HEK293 (cell line): Measurements from ENCODE around the gene LELP1.

Source experiments
- CTCF ChIA-PET: fragments of 350-600 bp; formaldehyde crosslinking; extraction: SDS; loops from one replicate; lab custom pipeline; 2021; ENCODE audit warnings: antibody characterized with exemption; lab: Yijun Ruan, JAX
- POLR2A ChIA-PET: fragments of 300-600 bp; formaldehyde crosslinking; extraction: SDS; loops from one replicate; lab custom pipeline; 2020; ENCODE audit warnings: antibody characterized with exemption, inconsistent platforms; lab: Yijun Ruan, JAX
- H3K27ac ChIP-seq: fragments of 200-500 bp; sonication (Bioruptor generic); 2 replicates; pipeline ENCODE4 v1.5.1; 2014; ENCODE audit warnings: low read depth, low read length, control low read depth, inconsistent platforms; ENCODE audit errors: extremely low read depth
- H3K36me3 ChIP-seq, 2 experiments: fragments of 200-500 bp in 1 of 2; sonication (Bioruptor generic) in 1 of 2; 1 replicate in 1 of 2; 2 replicates in 1 of 2; pipeline ENCODE4 v1.5.1; 2014 to 2017; ENCODE audit warnings: inconsistent platforms in 2 of 2, low read length in 2 of 2; ENCODE audit not compliant: control insufficient read depth in 2 of 2, insufficient read depth in 1 of 2
- H3K4me1 ChIP-seq: fragments of 200-500 bp; sonication (Bioruptor generic); 2 replicates; pipeline ENCODE4 v1.5.1; 2014; ENCODE audit warnings: mild to moderate bottlenecking, low read length, inconsistent platforms; ENCODE audit not compliant: control insufficient read depth, insufficient read depth
- H3K4me3 ChIP-seq: 2 replicates; pipeline ENCODE4 v1.5.1; 2011; ENCODE audit warnings: low read depth, mild to moderate bottlenecking, control low read depth, low read length, moderate library complexity
- H3K9me3 ChIP-seq: fragments of 200-500 bp; sonication (Bioruptor generic); 2 replicates; pipeline ENCODE4 v1.5.1; 2014; ENCODE audit warnings: low read depth, low read length, inconsistent platforms; ENCODE audit not compliant: control insufficient read depth, insufficient read depth
- BCL11A ChIP-seq: fragments of 450-650 bp; formaldehyde crosslinking; IDR thresholded peaks from 2 replicates; pipeline ENCODE4 v1.5.1; 2016; ENCODE audit warnings: low read depth, missing biosample characterization, missing genetic modification characterization
- GFI1B ChIP-seq: fragments of 450-650 bp; formaldehyde crosslinking; IDR thresholded peaks from 2 replicates; pipeline ENCODE4 v1.5.1; 2016; ENCODE audit warnings: missing biosample characterization, missing genetic modification characterization
- KLF10 ChIP-seq: fragments of 450-650 bp; IDR thresholded peaks from 2 replicates; pipeline ENCODE4 v1.5.1; 2018; ENCODE audit warnings: missing biosample characterization, mild to moderate bottlenecking, missing genetic modification characterization
- KLF17 ChIP-seq: fragments of 450-650 bp; formaldehyde crosslinking; IDR thresholded peaks from 2 replicates; pipeline ENCODE4 v1.5.1; 2016; ENCODE audit warnings: missing biosample characterization, missing genetic modification characterization
- KLF9 ChIP-seq: fragments of 450-650 bp; formaldehyde crosslinking; IDR thresholded peaks from 2 replicates; pipeline ENCODE4 v1.5.1; 2016; ENCODE audit warnings: missing biosample characterization, missing genetic modification characterization, low read depth
- OVOL3 ChIP-seq: fragments of 450-650 bp; formaldehyde crosslinking; IDR thresholded peaks from 2 replicates; pipeline ENCODE4 v1.5.1; 2016; ENCODE audit warnings: missing biosample characterization, missing genetic modification characterization
- YY1 ChIP-seq: fragments of 450-650 bp; formaldehyde crosslinking; IDR thresholded peaks from 2 replicates; pipeline ENCODE4 v1.5.1; 2018; ENCODE audit warnings: missing biosample characterization, missing genetic modification characterization
- ZBTB48 ChIP-seq: fragments of 450-650 bp; formaldehyde crosslinking; IDR thresholded peaks from 2 replicates; pipeline ENCODE4 v1.5.1; 2016; ENCODE audit warnings: missing biosample characterization, missing genetic modification characterization
- ZNF16 ChIP-seq: fragments of 450-650 bp; formaldehyde crosslinking; IDR thresholded peaks from 2 replicates; pipeline ENCODE4 v1.5.1; 2016; ENCODE audit warnings: low read depth, missing biosample characterization, missing genetic modification characterization
- ZNF174 ChIP-seq: fragments of 450-650 bp; formaldehyde crosslinking; IDR thresholded peaks from 2 replicates; pipeline ENCODE4 v1.5.0; 2017; ENCODE audit warnings: missing biosample characterization, mild to moderate bottlenecking, missing genetic modification characterization
- ZNF311 ChIP-seq: fragments of 450-650 bp; formaldehyde crosslinking; IDR thresholded peaks from 2 replicates; pipeline ENCODE4 v1.5.1; 2017; ENCODE audit warnings: missing biosample characterization, missing genetic modification characterization, borderline replicate concordance
- ZNF394 ChIP-seq: fragments of 450-650 bp; formaldehyde crosslinking; IDR thresholded peaks from 2 replicates; pipeline ENCODE4 v1.5.1; 2016; ENCODE audit warnings: missing biosample characterization, missing genetic modification characterization, mild to moderate bottlenecking, moderate library complexity, borderline replicate concordance
- ZNF404 ChIP-seq: fragments of 450-650 bp; formaldehyde crosslinking; IDR thresholded peaks from 2 replicates; pipeline ENCODE4 v1.5.1; 2017; ENCODE audit warnings: missing biosample characterization, missing genetic modification characterization
- ZNF473 ChIP-seq: fragments of 450-650 bp; formaldehyde crosslinking; IDR thresholded peaks from 2 replicates; pipeline ENCODE4 v1.5.1; 2017; ENCODE audit warnings: missing biosample characterization, missing genetic modification characterization
- ZNF510 ChIP-seq: fragments of 450-650 bp; formaldehyde crosslinking; IDR thresholded peaks from 2 replicates; pipeline ENCODE4 v1.5.1; 2018; ENCODE audit warnings: mild to moderate bottlenecking, missing genetic modification characterization, missing biosample characterization; ENCODE audit not compliant: insufficient replicate concordance
- ZNF555 ChIP-seq: fragments of 450-650 bp; formaldehyde crosslinking; conservative IDR thresholded peaks from 2 replicates; pipeline ENCODE4 v1.5.1; 2017; ENCODE audit warnings: missing biosample characterization, mild to moderate bottlenecking, missing genetic modification characterization, inconsistent platforms
- ZNF596 ChIP-seq: fragments of 450-650 bp; IDR thresholded peaks from 2 replicates; pipeline ENCODE4 v1.5.0; 2018; ENCODE audit warnings: missing biosample characterization, mild to moderate bottlenecking, missing genetic modification characterization, moderate library complexity
- ZNF660 ChIP-seq: fragments of 450-650 bp; IDR thresholded peaks from 2 replicates; pipeline ENCODE4 v1.5.1; 2018; ENCODE audit warnings: missing biosample characterization, mild to moderate bottlenecking, missing genetic modification characterization
- ZNF830 ChIP-seq: fragments of 450-650 bp; IDR thresholded peaks from 2 replicates; pipeline ENCODE4 v1.5.0; 2018; ENCODE audit warnings: missing biosample characterization, missing genetic modification characterization, low read depth, mild to moderate bottlenecking, moderate library complexity
- ZSCAN16 ChIP-seq: fragments of 450-650 bp; formaldehyde crosslinking; IDR thresholded peaks from 2 replicates; pipeline ENCODE4 v1.5.1; 2016; ENCODE audit warnings: missing biosample characterization, missing genetic modification characterization
- ZSCAN23 ChIP-seq: fragments of 450-650 bp; formaldehyde crosslinking; IDR thresholded peaks from 2 replicates; pipeline ENCODE4 v1.5.1; 2016; ENCODE audit warnings: missing biosample characterization, missing genetic modification characterization
- ZXDB ChIP-seq: fragments of 450-650 bp; formaldehyde crosslinking; IDR thresholded peaks from 2 replicates; pipeline ENCODE4 v1.5.1; 2016; ENCODE audit warnings: missing biosample characterization, missing genetic modification characterization
- TF ChIP-seq, protein P1 (sequence below): fragments of 450-650 bp; formaldehyde crosslinking; IDR thresholded peaks from 2 replicates; pipeline ENCODE4 v1.5.1; 2016; ENCODE audit warnings: missing biosample characterization, missing genetic modification characterization
- TF ChIP-seq, protein P2 (sequence below): fragments of 450-650 bp; formaldehyde crosslinking; IDR thresholded peaks from 2 replicates; pipeline ENCODE4 v1.5.1; 2016; ENCODE audit warnings: missing biosample characterization, missing genetic modification characterization
- TF ChIP-seq, protein P3 (sequence below): fragments of 450-650 bp; formaldehyde crosslinking; IDR thresholded peaks from 2 replicates; pipeline ENCODE4 v1.5.1; 2017; ENCODE audit warnings: missing biosample characterization, missing genetic modification characterization
- TF ChIP-seq, protein P4 (sequence below): fragments of 450-650 bp; formaldehyde crosslinking; IDR thresholded peaks from 2 replicates; pipeline ENCODE4 v1.5.1; 2016; ENCODE audit warnings: missing biosample characterization, missing genetic modification characterization
- TF ChIP-seq, protein P5 (sequence below): fragments of 450-650 bp; formaldehyde crosslinking; IDR thresholded peaks from 2 replicates; pipeline ENCODE4 v1.5.1; 2017; ENCODE audit warnings: missing biosample characterization, missing genetic modification characterization

LELP1 gene

GRCh38 chr1:153212201-153212600 lies 9.0 kb downstream of the LELP1 start:
- CTCF ChIA-PET, result interaction anchor here (0.9 to 1.9 kb wide), 2 partner anchors 10 to 18 kb away, joined by 3 to 6 read pairs; no protein-coding TSS in a partner anchor
- TF ChIP-seq, protein P1, sequence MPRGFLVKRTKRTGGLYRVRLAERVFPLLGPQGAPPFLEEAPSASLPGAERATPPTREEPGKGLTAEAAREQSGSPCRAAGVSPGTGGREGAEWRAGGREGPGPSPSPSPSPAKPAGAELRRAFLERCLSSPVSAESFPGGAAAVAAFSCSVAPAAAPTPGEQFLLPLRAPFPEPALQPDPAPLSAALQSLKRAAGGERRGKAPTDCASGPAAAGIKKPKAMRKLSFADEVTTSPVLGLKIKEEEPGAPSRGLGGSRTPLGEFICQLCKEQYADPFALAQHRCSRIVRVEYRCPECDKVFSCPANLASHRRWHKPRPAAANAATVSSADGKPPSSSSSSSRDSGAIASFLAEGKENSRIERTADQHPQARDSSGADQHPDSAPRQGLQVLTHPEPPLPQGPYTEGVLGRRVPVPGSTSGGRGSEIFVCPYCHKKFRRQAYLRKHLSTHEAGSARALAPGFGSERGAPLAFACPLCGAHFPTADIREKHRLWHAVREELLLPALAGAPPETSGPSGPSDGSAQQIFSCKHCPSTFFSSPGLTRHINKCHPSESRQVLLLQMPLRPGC, result no peak
- no peak for TF ChIP-seq ZSCAN16 (tag by site-specific recombination)
- no peak for TF ChIP-seq ZNF555 (tag by site-specific recombination)
- no peak for TF ChIP-seq ZNF404
- no peak for TF ChIP-seq YY1 (tag by site-specific recombination)
- TF ChIP-seq ZNF596 (tag by site-specific recombination), result no peak
- no peak for TF ChIP-seq KLF9 (tag by site-specific recombination)
- no peak for TF ChIP-seq ZNF394 (tag by site-specific recombination)
- no peak for TF ChIP-seq ZNF473 (tag by site-specific recombination)
- TF ChIP-seq, protein P2, sequence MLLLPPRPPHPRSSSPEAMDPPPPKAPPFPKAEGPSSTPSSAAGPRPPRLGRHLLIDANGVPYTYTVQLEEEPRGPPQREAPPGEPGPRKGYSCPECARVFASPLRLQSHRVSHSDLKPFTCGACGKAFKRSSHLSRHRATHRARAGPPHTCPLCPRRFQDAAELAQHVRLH (tag by site-specific recombination), result no peak
- TF ChIP-seq KLF17 (tag by site-specific recombination), result no peak
- TF ChIP-seq KLF10 (tag by site-specific recombination), result no peak
- TF ChIP-seq ZNF510 (tag by site-specific recombination), result no peak
- no peak for TF ChIP-seq ZNF660 (tag by site-specific recombination)
- TF ChIP-seq ZNF174 (tag by site-specific recombination), result no peak
- TF ChIP-seq ZBTB48 (tag by site-specific recombination), result no peak
- TF ChIP-seq ZXDB, result no peak
- H3K36me3 ChIP-seq, result no peaks in the 10 kb centered on the region
- H3K9me3 ChIP-seq, result no peaks in the 10 kb centered on the region
- H3K4me1 ChIP-seq, result no peaks in the 10 kb centered on the region
- no peak overlapping the region for H3K27ac ChIP-seq
- POLR2A ChIA-PET, result no interaction called here
- no peak overlapping the region for H3K4me3 ChIP-seq

- H3K4me1 ChIP-seq, result no peaks in the 10 kb centered on the region
- H3K4me3 ChIP-seq, result no peak overlapping the region
- no peaks in the 10 kb centered on the region for H3K9me3 ChIP-seq
- no peak overlapping the region for H3K27ac ChIP-seq
- ChIA-PET POLR2A (no interaction called here), CTCF (interaction anchor here (1.5 to 2.1 kb wide), 3 partner anchors 17 to 343 kb away, joined by 5 to 8 read pairs (median 6); no protein-coding TSS in a partner anchor)
- H3K36me3 ChIP-seq, result no peaks in the 10 kb centered on the region
- TF ChIP-seq, protein P3, sequence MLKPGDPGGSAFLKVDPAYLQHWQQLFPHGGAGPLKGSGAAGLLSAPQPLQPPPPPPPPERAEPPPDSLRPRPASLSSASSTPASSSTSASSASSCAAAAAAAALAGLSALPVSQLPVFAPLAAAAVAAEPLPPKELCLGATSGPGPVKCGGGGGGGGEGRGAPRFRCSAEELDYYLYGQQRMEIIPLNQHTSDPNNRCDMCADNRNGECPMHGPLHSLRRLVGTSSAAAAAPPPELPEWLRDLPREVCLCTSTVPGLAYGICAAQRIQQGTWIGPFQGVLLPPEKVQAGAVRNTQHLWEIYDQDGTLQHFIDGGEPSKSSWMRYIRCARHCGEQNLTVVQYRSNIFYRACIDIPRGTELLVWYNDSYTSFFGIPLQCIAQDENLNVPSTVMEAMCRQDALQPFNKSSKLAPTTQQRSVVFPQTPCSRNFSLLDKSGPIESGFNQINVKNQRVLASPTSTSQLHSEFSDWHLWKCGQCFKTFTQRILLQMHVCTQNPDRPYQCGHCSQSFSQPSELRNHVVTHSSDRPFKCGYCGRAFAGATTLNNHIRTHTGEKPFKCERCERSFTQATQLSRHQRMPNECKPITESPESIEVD (tag by site-specific recombination), result no peak
- TF ChIP-seq OVOL3 (tag by site-specific recombination), result no peak
- TF ChIP-seq ZNF830 (tag by site-specific recombination), result no peak
- no peak for TF ChIP-seq BCL11A
- no peak for TF ChIP-seq GFI1B (tag by site-specific recombination)
- no peak for TF ChIP-seq ZNF394 (tag by site-specific recombination)
- TF ChIP-seq ZNF16 (tag by site-specific recombination), result no peak
- no peak for TF ChIP-seq ZNF311 (tag by site-specific recombination)
- no peak for TF ChIP-seq ZSCAN23 (tag by site-specific recombination)
- TF ChIP-seq, protein P4, sequence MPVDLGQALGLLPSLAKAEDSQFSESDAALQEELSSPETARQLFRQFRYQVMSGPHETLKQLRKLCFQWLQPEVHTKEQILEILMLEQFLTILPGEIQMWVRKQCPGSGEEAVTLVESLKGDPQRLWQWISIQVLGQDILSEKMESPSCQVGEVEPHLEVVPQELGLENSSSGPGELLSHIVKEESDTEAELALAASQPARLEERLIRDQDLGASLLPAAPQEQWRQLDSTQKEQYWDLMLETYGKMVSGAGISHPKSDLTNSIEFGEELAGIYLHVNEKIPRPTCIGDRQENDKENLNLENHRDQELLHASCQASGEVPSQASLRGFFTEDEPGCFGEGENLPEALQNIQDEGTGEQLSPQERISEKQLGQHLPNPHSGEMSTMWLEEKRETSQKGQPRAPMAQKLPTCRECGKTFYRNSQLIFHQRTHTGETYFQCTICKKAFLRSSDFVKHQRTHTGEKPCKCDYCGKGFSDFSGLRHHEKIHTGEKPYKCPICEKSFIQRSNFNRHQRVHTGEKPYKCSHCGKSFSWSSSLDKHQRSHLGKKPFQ (tag by site-specific recombination), result no peak
- TF ChIP-seq, protein P5, sequence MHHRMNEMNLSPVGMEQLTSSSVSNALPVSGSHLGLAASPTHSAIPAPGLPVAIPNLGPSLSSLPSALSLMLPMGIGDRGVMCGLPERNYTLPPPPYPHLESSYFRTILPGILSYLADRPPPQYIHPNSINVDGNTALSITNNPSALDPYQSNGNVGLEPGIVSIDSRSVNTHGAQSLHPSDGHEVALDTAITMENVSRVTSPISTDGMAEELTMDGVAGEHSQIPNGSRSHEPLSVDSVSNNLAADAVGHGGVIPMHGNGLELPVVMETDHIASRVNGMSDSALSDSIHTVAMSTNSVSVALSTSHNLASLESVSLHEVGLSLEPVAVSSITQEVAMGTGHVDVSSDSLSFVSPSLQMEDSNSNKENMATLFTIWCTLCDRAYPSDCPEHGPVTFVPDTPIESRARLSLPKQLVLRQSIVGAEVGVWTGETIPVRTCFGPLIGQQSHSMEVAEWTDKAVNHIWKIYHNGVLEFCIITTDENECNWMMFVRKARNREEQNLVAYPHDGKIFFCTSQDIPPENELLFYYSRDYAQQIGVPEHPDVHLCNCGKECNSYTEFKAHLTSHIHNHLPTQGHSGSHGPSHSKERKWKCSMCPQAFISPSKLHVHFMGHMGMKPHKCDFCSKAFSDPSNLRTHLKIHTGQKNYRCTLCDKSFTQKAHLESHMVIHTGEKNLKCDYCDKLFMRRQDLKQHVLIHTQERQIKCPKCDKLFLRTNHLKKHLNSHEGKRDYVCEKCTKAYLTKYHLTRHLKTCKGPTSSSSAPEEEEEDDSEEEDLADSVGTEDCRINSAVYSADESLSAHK (tag by site-specific recombination), result no peak
Observed at GRCh38 chr1:153213519-153213918, 10.3 kb downstream of the LELP1 start.
